Measurements from ENCODE around the gene NMD3.
"Not testable (repeated sequence)": the region's sequence is repeated elsewhere in the genome, so short reads cannot be mapped to it uniquely, and the experiment has no call there.

Gene NMD3

GRCh38 chr3:161271646-161272045 lies 50.5 kb downstream of the NMD3 start:
- in situ Hi-C loops (cut with HindIII; ENCODE audit: low pct_ligation_motif_present, low pct_unique_long_range_greater_than_20kb, low sequenced_read_pairs) = no loop called here
- DNase-seq = no peak

- in situ Hi-C loops (cut with HindIII; ENCODE audit: low pct_ligation_motif_present, low pct_unique_long_range_greater_than_20kb, low sequenced_read_pairs) = no loop called here
- no peak for DNase-seq
These were observed 51.4 kb downstream of the NMD3 start for GRCh38 chr3:161272524-161272923.

GRCh38 chr3:161273589-161274218 lies 52.6 kb downstream of the NMD3 start:
- DNase-seq = peak; percentile 42
- in situ Hi-C loops (cut with HindIII; ENCODE audit: low pct_ligation_motif_present, low pct_unique_long_range_greater_than_20kb, low sequenced_read_pairs) = no loop called here

- in situ Hi-C loops (cut with HindIII; ENCODE audit: low pct_ligation_motif_present, low pct_unique_long_range_greater_than_20kb, low sequenced_read_pairs) = no loop called here
- DNase-seq = peak; percentile 47
These were observed 53.7 kb downstream of the NMD3 start for GRCh38 chr3:161274691-161275298.

- DNase-seq = no peak
- in situ Hi-C loops (cut with HindIII; ENCODE audit: low pct_ligation_motif_present, low pct_unique_long_range_greater_than_20kb, low sequenced_read_pairs) = no loop called here
These were observed 54.8 kb downstream of the NMD3 start for GRCh38 chr3:161275919-161276318.

GRCh38 chr3:161282387-161282786 lies 61.3 kb downstream of the NMD3 start:
- in situ Hi-C loops (cut with HindIII; ENCODE audit: low pct_ligation_motif_present, low pct_unique_long_range_greater_than_20kb, low sequenced_read_pairs); DNase-seq: not testable (repeated sequence)

- in situ Hi-C loops (cut with HindIII; ENCODE audit: low pct_ligation_motif_present, low pct_unique_long_range_greater_than_20kb, low sequenced_read_pairs) = no loop called here
- DNase-seq = no peak
These were observed 63.9 kb downstream of the NMD3 start for GRCh38 chr3:161284989-161285388.

- in situ Hi-C loops (cut with HindIII; ENCODE audit: low pct_ligation_motif_present, low pct_unique_long_range_greater_than_20kb, low sequenced_read_pairs) = no loop called here
- no peak for DNase-seq
These were observed 68.1 kb downstream of the NMD3 start for GRCh38 chr3:161289174-161289573.

- DNase-seq = no peak
- in situ Hi-C loops (cut with HindIII; ENCODE audit: low pct_ligation_motif_present, low pct_unique_long_range_greater_than_20kb, low sequenced_read_pairs) = no loop called here
These were observed 70.2 kb downstream of the NMD3 start for GRCh38 chr3:161291191-161291901.

GRCh38 chr3:161293381-161293780 lies 72.3 kb downstream of the NMD3 start:
- DNase-seq = no peak
- in situ Hi-C loops (cut with HindIII; ENCODE audit: low pct_ligation_motif_present, low pct_unique_long_range_greater_than_20kb, low sequenced_read_pairs) = no loop called here

GRCh38 chr3:161295325-161295724 lies 74.2 kb downstream of the NMD3 start:
- DNase-seq = peak; percentile 31
- in situ Hi-C loops (cut with HindIII; ENCODE audit: low pct_ligation_motif_present, low pct_unique_long_range_greater_than_20kb, low sequenced_read_pairs) = no loop called here

GRCh38 chr3:161296814-161297213 lies 75.7 kb downstream of the NMD3 start:
- no peak for DNase-seq
- in situ Hi-C loops (cut with HindIII; ENCODE audit: low pct_ligation_motif_present, low pct_unique_long_range_greater_than_20kb, low sequenced_read_pairs) = no loop called here
